ENCODE measurements around the gene HDAC7. TPM values are rescaled to one million over a fixed set of nuclear protein-coding genes. Genes with fewer than 3 reads are reported as not detected.

HDAC7 gene
- total RNA-seq, 1 donor: 92.1 TPM

DNA sequence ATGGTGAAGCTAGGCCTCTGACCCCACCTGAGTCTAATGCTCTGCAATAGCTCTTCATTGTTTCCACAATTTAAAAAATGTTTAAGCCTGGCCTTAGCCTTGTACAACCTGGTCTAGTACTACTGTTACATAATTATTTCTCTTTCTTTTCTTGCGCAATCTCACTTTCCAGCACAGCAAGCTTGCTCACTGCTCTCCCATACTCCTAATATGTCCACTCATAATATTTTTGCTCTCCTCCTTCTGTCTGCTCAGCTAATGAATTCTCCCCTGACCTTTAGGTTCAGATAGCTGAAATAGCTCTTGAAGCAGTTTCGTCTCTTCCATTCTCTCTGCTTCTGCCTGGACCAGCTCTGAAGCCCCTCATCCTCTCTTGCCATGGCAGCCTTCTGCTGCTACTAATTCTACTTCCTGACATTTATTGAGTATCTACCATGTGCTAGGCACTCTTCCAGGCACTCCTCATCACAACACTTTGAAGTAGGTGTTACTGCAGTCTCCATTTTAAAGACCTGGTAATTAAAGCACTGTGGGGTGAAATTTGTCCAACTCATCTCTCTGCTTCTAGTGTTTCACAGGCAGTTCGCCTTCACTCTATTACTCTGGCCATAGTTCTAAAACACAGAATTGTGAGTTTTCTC, 49.5 kb downstream of the HDAC7 start:
- DNase-seq (ENCODE audit: low read depth in 2 of 3, low spot score in 2 of 3): no peak

DNA sequence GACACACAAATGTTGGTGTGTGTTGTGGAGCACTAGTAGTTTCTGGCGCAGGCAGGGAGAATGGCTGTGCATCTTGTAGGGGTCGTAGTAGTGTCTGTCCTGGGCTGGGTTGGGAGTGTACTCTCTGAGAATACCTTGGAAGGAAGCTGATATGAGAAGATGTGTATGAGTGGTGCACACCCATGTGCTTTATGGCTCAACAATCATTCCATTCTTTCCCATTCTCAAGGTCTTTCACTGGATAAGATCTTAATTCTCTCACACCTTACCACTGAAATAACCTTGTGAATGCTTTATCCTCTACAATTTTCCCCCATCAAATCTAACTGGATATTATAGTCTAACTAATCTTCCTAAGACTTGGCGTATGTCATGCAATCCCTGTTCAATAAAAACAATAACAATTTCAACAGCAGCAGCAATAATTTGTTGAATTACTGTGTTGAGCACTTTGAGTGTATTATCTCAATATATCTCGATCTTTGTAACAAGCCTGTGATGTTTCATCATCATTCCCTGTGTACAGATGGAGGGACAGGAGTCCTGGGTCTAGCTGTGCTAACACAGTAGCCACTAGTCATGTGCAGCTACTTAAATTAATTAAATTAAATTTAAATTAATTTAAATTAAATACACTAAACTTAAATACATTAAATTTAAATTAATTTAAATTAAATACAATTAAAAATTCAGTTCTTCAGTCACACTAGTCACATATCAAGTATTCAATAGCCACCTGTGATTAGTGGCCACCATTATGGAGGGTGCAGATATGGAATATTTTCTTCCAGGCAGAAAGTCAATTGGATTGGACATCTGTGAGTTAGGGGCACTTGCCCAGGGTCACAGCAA, 50.2 kb downstream of the HDAC7 start:
- no peak for DNase-seq (ENCODE audit: low read depth in 2 of 3, low spot score in 2 of 3)

DNA sequence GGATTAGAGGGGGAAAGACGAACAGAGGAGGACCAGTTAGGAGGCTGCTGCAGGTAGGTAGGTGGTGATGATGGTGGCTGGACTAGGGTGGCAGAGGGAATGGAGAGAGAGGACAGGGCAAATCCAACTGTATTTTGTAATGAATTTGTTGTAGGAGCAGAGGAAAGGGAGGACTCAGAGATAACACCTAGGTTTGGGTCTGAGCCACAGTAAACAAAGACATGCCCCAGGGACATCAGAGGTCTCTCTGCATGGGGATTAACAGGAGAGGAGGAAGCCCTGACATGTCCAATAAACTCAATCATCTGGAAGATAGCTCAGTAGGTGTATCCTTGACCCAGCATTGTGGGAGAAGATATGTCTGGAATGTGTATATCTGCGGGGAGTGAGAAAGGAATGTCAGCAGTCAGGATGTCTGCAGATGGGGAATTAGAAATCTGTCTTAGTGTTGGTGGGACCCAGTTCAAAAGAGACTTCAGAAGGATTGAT, 51.3 kb downstream of the HDAC7 start:
- DNase-seq (ENCODE audit: low read depth in 2 of 3, low spot score in 2 of 3): no peak

- DNase-seq (ENCODE audit: low read depth in 2 of 3, low spot score in 2 of 3): peak in 2 of 3 donors; percentile 67 to 85
These were observed 52.4 kb downstream of the HDAC7 start for GRCh38 chr12:47767216-47767724.

DNA sequence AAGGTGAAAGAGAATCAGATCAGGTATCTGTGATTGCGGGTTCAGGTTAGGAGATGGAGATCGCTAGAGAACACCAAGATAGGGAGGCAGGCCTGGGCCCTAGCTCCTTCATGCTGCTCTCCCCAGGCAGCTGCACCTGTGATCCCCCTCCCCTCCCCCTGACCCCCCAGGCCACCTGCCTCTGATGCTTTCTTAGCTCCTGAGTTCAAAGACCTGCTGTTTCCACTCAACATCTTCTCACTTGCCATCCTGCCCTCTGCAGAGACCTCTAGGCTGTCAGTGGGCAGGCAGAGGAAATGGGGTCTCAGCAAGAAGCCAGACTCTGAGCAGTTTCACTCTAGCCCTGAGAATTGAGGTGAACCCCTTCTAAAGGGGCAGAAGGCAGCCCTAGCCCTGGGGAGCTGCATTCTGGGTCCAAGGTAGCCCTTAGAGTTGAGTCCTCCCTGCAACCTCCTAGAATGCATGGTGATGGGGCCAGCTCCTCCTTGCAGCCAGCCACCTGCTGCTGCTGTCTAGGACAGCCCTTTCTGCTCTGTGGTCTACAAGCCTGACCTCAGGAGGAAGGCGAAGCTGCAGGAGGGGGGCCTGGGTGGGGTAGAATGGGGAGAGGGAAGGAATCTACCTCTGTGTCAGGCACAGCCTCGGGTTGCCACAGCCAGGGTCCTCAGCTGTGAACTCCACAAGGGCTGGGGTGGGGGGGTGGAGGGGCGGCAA, 53.0 kb downstream of the HDAC7 start:
- peak in 2 of 3 donors; percentile 55 to 76 for DNase-seq (ENCODE audit: low read depth in 2 of 3, low spot score in 2 of 3)

DNA sequence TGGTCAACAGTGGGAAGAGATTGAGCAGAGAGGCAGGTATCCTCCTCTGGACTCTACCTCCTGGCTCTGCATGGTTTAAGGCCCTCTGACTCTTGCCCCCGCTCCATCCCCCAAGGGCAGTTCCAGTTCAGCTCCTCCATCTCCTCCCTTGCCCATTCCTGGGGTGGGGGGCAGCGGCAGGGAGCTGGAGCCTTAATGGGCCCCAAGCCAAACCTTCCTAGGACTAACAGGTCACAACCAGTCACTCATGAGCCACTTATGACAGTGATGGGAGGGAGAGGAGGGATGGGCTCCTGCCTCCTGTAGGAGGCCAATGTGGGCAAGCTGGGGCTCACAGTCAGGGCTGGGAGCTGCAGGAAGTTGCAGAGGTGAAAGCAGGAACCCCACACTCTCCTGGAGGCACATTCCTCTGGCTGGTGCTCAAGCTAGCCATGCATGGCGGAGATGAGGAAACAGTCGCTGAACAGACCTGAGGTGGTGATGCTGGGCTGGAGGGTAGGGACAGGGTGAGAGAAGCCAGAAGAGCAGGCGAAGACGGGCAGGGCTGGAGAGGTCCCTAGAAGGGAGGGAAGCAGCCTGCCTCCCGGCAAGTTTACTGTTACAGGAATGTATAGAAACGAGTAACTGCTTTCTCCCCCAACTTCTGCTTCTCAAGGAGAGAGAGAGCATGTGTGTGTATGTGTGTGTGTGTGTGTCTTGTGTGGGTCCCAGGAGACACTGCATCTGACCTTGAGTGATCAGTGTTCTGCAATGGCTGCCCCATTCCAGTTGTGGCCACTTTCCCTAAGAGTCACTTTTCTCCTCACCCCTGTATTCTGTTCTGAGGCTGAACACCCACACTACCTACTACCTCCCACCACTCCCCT, 56.0 kb downstream of the HDAC7 start:
- peak in 1 of 3 donors; percentile 49 for DNase-seq (ENCODE audit: low read depth in 2 of 3, low spot score in 2 of 3)

GRCh38 chr12:47762850-47763465, 56.7 kb downstream of the HDAC7 start:
- no peak for DNase-seq (ENCODE audit: low read depth in 2 of 3, low spot score in 2 of 3)

DNA sequence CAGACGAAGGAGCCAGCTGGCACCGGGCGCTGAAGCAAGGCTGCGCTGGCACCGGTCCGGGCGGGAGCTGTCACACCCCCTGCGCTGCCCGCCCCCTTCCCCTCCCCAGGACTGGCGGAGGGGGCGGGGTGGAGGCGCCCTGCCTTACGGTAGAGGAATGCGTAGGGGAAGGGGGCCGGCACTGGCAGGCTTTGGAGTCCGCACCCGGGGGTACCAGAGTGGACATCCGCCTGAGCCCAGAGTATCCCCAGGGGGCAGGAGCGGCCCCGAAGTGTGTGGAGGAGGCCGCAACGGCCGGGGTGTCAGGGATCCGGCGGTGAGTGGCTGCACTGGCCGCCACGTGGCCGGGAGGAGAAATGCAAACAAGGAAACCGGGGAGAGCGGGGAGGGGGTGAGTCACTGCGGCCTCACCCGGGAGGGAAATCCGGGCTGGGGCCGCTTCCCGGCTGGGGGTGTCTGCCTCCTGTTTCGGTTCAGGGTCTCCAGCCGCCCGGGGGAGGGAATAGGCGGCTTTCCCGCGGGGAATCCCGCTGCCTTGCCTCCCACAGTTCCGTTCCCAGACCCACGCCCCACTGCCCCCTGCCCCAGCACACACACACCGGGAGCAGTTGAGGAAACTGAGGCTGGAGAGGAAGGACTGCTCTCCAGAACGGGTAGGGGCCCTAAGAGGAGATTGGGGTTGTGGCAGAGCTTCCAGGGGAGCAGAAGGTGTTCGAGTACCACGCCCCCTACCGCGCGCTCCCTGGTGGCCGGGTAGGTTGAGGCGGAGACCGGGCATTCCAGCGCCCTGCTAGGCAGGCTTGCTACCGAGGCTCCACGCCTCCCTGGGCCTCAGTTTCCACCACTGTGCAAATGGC, 60.6 kb downstream of the HDAC7 start, which contains the start of gene RAPGEF3:
RAPGEF3 (minus strand) TSS at position 47 of the 857 bp plus-strand sequence. CDS start 324 bp downstream, outside the sequence.
- peak in 2 of 3 donors; percentile 87 for DNase-seq (ENCODE audit: low read depth in 2 of 3, low spot score in 2 of 3)

GRCh38 chr12:47758584-47758833, 61.2 kb downstream of the HDAC7 start:
- no peak for DNase-seq (ENCODE audit: low read depth in 2 of 3, low spot score in 2 of 3)

- peak in 1 of 3 donors; percentile 39 for DNase-seq (ENCODE audit: low read depth in 2 of 3, low spot score in 2 of 3)
These were observed 61.7 kb downstream of the HDAC7 start for GRCh38 chr12:47757840-47758583.

DNA sequence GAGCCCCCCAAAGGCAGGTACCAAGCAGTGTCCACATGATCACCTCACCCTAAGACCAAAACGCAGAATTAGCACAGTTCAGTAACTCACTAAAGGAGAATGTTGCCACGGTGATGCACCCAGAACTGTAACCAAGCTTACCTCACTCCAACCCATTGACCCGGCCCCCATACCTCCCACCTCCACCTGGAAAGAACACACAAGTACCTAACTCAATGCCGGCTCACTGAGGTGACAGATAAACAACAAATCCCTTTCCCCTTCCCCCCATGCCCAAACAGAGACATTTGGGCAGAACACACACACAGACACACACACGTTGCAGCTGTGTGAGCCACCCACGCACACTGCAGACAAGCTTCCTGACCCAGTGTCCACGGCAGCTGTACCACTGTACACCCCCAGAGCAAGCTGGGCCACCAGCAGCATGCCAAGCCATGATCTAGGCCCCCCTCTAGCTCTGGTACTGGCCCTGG, 62.3 kb downstream of the HDAC7 start:
- no peak for DNase-seq (ENCODE audit: low read depth in 2 of 3, low spot score in 2 of 3)

DNA sequence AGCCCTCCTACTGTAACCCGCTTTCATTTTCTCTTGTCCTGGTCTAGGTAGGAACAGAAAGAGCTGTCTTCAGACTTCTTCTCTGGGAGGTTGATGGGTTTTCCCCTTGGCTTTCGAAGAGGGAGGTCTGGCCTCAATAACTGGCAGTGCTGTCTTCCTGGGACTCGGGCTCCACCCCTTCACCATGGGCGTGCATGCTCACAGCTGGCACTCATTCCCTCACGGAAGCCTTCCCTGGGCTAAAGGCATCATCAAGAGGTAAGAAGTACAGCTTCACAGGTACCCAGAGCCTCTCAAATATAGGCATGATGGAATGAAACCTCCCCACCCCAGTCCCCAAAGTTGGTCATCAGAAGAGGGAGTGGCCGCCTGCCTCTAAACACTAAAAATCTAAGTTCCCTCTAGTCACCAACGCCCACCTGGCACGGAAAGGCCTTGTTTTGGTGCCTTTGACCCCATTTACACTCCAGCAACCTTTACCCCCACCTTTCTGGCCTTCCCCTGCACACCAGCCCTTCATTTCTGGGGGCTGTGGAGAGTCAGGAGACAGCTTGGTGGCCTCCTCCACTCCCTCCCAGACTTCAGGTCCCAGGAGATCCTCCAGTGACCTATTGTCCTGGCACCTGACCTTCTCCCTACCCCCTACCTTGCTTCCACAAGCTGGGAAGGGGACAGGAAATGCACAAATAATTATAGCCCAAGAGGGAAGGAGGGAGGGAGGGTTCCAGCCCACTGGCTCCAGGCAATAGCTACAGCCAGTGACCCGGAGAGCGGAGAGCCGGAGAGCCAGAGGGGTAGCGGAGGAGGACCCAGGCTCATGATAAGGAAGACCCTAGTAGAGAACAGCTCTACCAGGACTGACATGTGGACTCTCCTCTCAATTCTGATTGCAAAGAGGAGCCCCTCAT, 63.8 kb downstream of the HDAC7 start:
- DNase-seq (ENCODE audit: low read depth in 2 of 3, low spot score in 2 of 3): no peak

- no peak for DNase-seq (ENCODE audit: low read depth in 2 of 3, low spot score in 2 of 3)
These were observed 64.8 kb downstream of the HDAC7 start for GRCh38 chr12:47754881-47755280.

- DNase-seq (ENCODE audit: low read depth in 2 of 3, low spot score in 2 of 3): no peak
These were observed 65.6 kb downstream of the HDAC7 start for GRCh38 chr12:47754126-47754525.

- DNase-seq (ENCODE audit: low read depth in 2 of 3, low spot score in 2 of 3): no peak
These were observed 66.4 kb downstream of the HDAC7 start for GRCh38 chr12:47753021-47754001.

GRCh38 chr12:47752552-47752951, 67.2 kb downstream of the HDAC7 start:
- no peak for DNase-seq (ENCODE audit: low read depth in 2 of 3, low spot score in 2 of 3)

All from hematopoietic multipotent progenitor cell (in vitro differentiated cells).